HL-60 (cell line): ENCODE measurements around the gene CLRN1.

Source experiments
- GABPA ChIP-seq: IDR thresholded peaks from 2 replicates; pipeline ENCODE4 v1.6.1; 2012; ENCODE audit warnings: low read depth
- POLR2AphosphoS5 ChIP-seq: IDR thresholded peaks from 2 replicates; pipeline ENCODE4 v1.6.1; 2012; ENCODE audit warnings: low read depth
- REST ChIP-seq: IDR thresholded peaks from 2 replicates; pipeline ENCODE4 v1.6.1; 2012; ENCODE audit warnings: low read depth; ENCODE audit not compliant: insufficient replicate concordance
- TF ChIP-seq, protein P1 (sequence below): IDR thresholded peaks from one replicate; pipeline ENCODE4 v1.5.1; 2011; ENCODE audit warnings: low read length, control low read depth, inconsistent platforms; ENCODE audit not compliant: insufficient read depth

DNA sequence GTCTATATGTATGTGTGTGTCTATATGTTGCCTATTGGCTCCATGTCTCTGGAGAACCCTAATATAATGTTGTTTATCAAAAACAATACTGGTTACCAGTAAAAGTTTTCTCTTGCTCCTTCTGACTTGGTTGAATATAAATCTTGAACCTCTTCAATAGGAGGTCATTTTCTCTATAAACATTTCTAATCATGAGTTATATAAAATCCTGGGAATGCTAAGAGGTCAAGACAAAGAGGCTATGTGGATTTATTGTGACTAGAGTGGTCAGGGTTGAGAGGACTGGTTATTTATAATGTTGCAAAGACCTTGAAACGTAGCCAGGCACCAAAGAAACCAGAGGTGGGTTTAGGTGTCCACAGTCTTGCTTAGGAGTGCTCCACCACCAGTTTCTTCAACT lies 66.1 kb downstream of the CLRN1 start:
- TF ChIP-seq, protein P1, sequence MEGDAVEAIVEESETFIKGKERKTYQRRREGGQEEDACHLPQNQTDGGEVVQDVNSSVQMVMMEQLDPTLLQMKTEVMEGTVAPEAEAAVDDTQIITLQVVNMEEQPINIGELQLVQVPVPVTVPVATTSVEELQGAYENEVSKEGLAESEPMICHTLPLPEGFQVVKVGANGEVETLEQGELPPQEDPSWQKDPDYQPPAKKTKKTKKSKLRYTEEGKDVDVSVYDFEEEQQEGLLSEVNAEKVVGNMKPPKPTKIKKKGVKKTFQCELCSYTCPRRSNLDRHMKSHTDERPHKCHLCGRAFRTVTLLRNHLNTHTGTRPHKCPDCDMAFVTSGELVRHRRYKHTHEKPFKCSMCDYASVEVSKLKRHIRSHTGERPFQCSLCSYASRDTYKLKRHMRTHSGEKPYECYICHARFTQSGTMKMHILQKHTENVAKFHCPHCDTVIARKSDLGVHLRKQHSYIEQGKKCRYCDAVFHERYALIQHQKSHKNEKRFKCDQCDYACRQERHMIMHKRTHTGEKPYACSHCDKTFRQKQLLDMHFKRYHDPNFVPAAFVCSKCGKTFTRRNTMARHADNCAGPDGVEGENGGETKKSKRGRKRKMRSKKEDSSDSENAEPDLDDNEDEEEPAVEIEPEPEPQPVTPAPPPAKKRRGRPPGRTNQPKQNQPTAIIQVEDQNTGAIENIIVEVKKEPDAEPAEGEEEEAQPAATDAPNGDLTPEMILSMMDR = no peak
- TF ChIP-seq POLR2AphosphoS5 (no peak), GABPA (no peak), REST (no peak)
